NCI-H345 treated with DMSO at 0.1 percent for 48 hours (cell line): ENCODE data around the gene SERPINB6.
"Not testable (repeated sequence)": the region's sequence is repeated elsewhere in the genome, so short reads cannot be mapped to it uniquely, and the experiment has no call there.

Experiments
- DNase-seq: peaks from one replicate; lab custom pipeline; 2025; ENCODE audit not compliant: unreplicated experiment; lab: John Stamatoyannopoulos, UW

Gene SERPINB6

GRCh38 chr6:2971420-2972218 is at the start of gene SERPINB6:
Gene SERPINB6, minus strand, starts transcription at chr6:2971567. Its CDS starts 12,235 bp downstream, at chr6:2959332.
- no peak for DNase-seq

GRCh38 chr6:3019749-3020320 is 48.5 kb upstream of the SERPINB6 start:
- DNase-seq, result no peak

- no peak for DNase-seq
These were observed 47.7 kb upstream of the SERPINB6 start for GRCh38 chr6:3019065-3019464.

DNA sequence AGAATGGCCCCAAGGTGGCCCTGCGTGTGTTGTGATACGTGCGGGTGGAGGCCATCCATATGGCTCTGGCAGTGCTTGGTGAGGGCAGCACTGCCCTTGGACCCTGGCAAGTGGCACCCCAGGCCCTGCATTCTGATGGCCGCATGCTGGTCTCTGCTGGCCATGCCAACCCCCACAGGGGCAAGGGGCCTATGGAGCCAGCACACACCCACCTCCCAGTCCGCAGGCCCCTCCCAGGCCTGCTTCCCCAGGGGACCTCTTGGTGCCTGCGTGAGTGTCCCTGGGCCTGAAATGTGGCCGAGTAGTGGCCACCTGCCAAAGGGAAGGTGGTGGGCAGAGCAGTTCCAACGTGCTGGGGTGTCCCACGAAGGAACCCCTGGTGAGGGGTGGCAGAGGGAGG is 45.9 kb upstream of the SERPINB6 start:
- DNase-seq, result no peak

GRCh38 chr6:3016473-3017280 is 45.3 kb upstream of the SERPINB6 start:
- no peak for DNase-seq

DNA sequence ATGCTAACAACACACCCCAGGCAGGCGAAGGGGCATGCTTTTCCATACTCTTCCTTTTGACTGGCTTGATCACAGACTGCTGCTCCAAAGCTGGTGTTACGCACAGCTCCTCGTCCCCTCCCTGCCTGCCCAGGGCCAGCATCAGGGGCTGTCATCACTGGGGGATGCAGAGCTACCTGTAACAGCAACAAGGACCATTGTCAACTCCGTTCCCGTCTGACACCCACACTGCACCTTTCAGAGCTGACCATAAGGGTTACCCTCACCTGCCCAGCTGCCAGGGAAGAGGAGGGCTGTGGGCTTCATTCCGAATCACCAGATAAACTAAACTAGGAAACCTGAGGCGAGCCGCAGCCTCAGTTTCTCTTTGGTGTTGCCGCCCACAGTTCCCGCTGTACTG is 43.8 kb upstream of the SERPINB6 start:
- no peak for DNase-seq

DNA sequence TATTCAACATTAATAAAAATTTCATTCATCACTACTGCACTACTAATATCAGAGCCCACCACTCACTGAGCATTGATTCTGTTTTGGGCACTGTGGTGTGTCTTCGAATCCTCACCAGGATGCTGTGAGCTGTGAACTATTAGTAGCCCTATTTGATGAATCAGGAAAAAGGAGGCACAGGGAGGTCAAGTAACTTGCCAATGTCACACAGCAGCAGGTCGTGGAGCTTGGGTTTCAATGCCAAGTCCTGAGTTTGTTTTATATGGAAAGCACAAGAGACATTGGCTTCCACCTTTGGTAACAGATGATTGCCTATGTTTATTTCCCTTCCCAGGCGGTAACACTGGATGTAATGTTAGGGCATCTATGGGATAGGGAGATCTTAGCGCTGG is 43.3 kb upstream of the SERPINB6 start:
- DNase-seq, result no peak

GRCh38 chr6:3013901-3014674 is 42.7 kb upstream of the SERPINB6 start:
- DNase-seq, result no peak

DNA sequence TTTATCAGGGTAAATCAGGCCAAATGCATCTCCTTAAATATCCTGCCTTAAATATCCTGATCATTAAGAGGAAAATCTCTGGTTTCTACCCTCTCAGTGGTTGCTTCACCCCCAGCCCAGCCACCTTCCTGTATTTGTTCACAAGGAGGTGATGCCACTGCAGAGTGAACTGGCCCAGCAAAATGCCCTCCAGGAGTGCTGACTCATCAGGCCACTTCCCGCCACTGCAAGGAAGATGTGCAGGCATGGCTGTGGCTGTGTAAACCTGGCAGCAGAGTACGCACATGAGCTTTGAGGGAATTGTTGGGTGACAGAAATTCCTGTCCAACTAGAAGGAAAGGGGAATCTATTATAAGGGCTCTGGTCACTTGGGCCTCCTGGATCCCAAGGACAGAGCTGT is 42.1 kb upstream of the SERPINB6 start:
- no peak for DNase-seq

GRCh38 chr6:3011592-3011991 is 40.2 kb upstream of the SERPINB6 start:
- no peak for DNase-seq

GRCh38 chr6:3011158-3011557 is 39.8 kb upstream of the SERPINB6 start:
- DNase-seq, result no peak

GRCh38 chr6:3009930-3010329 is 38.6 kb upstream of the SERPINB6 start:
- no peak for DNase-seq

GRCh38 chr6:3008712-3009265 is 37.4 kb upstream of the SERPINB6 start:
- not testable (repeated sequence) for DNase-seq

DNA sequence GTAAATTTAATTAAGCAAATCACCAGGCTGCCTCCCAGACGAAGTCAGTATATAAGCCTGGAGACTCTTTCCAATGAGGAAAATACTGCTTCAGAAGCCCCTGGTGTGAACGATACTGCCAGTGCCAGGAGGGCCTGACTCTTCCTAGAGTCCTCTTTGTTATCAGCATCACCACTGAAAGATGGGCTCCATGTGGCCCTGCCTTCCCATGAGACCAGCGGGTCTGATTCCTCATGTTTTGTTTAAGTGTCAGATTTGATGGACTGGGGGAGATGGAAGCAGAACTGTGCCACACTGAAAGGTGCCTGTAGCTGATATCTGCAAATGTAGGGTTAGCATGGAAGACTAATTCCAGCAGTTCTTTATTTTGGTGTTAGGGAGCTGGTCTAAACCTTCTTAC is 36.2 kb upstream of the SERPINB6 start:
- no peak for DNase-seq

- DNase-seq, result no peak
These were observed 35.1 kb upstream of the SERPINB6 start for GRCh38 chr6:3006476-3006875.

- DNase-seq, result no peak
These were observed 34.5 kb upstream of the SERPINB6 start for GRCh38 chr6:3005874-3006273.

- no peak for DNase-seq
These were observed 33.7 kb upstream of the SERPINB6 start for GRCh38 chr6:3005077-3005476.

GRCh38 chr6:3003226-3003625 is 31.9 kb upstream of the SERPINB6 start:
- not testable (repeated sequence) for DNase-seq

GRCh38 chr6:3001773-3002293 is 30.5 kb upstream of the SERPINB6 start:
- no peak for DNase-seq

GRCh38 chr6:3001146-3001772 is 29.9 kb upstream of the SERPINB6 start:
- no peak for DNase-seq
